OCI-LY1 (cell line): ENCODE results near the gene FBXO9.

Source experiments
- CTCF ChIP-seq: fragments of 200-600 bp; sonication (generic), shearing (Covaris generic); IDR thresholded peaks from 2 replicates; pipeline ENCODE4 v1.5.1; 2017; ENCODE audit warnings: mild to moderate bottlenecking, antibody characterized with exemption, low read length, moderate library complexity, mixed read lengths
- EZH2 ChIP-seq: fragments of 200-600 bp; sonication (generic), shearing (Covaris generic); IDR thresholded peaks from 2 replicates; pipeline ENCODE4 v1.8.0; 2017; ENCODE audit warnings: borderline replicate concordance, mixed run types, mild to moderate bottlenecking, antibody characterized with exemption, low read length, moderate library complexity, mixed read lengths

- TF ChIP-seq CTCF (no peak), EZH2 (no peak)
Observed at GRCh38 chr6:53020005-53020744, 45.0 kb upstream of the FBXO9 start.
